ENCODE measurements around the gene HOXA7.

The HOXA7 gene

GRCh38 chr7:27167916-27168264 lies 11.4 kb upstream of the HOXA7 start:
- H3K4me3 ChIP-seq (ENCODE audit: low read depth, low read length) = no peak overlapping the region
- no peak for DNase-seq (ENCODE audit: low read depth)
- TF ChIP-seq, protein P1, sequence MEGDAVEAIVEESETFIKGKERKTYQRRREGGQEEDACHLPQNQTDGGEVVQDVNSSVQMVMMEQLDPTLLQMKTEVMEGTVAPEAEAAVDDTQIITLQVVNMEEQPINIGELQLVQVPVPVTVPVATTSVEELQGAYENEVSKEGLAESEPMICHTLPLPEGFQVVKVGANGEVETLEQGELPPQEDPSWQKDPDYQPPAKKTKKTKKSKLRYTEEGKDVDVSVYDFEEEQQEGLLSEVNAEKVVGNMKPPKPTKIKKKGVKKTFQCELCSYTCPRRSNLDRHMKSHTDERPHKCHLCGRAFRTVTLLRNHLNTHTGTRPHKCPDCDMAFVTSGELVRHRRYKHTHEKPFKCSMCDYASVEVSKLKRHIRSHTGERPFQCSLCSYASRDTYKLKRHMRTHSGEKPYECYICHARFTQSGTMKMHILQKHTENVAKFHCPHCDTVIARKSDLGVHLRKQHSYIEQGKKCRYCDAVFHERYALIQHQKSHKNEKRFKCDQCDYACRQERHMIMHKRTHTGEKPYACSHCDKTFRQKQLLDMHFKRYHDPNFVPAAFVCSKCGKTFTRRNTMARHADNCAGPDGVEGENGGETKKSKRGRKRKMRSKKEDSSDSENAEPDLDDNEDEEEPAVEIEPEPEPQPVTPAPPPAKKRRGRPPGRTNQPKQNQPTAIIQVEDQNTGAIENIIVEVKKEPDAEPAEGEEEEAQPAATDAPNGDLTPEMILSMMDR (IDR thresholded peaks at IDR 0.05; ENCODE audit: insufficient read depth, low read depth, low read length, missing control alignments) = no peak

DNA sequence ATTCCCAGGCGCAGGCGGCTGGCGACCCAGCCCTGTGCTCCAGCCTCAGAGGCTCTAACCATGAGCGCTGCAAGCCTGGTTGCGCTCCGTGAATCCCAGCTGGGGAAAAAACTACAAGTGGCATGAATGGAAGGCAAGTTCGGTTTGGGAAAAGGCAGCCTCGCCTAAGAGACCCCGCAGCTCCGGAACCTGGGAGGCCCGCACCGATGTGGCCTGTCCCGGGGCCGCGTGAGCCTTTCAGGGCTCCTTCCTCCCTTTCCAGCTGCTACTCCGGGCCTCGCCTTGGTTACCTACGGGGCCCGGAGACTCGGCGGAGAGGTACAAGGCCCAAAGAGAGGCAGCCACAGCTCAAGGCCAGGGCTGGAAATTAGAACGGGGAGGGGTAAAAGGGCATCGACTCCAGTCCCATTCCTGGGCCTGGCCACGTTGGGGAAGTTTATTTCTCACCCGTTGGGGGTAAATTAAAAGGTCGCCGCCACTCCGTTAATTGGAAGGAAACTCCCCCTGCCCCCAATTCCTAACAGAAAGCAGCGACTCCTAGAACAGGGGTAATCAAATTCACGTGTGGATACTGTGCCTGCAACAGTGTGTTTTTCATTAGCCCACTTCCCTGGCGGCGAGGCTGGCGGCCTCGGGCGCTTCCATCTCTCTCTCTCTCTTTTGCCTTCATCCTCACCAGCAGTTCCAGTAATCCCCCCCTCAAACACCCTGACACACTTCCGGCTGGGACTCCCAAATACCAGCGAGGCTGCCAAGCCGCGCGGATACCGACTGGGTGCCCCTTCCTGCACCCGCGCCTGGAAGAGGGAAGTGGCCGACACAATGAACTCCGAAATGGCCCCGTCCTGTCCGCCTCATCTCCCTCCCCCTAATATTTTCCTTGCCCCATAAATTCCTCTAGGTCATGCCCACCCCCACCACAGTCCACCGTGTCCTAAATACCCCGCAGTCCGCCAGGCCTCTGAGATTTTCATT lies 10.3 kb upstream of the HOXA7 start:
- H3K4me3 ChIP-seq (ENCODE audit: low read depth, low read length) = no peak overlapping the region
- TF ChIP-seq, protein P1 (IDR thresholded peaks at IDR 0.05; ENCODE audit: insufficient read depth, low read depth, low read length, missing control alignments) = no peak
- no peak for DNase-seq (ENCODE audit: low read depth)

GRCh38 chr7:27165996-27166530 lies 9.6 kb upstream of the HOXA7 start:
- no peak overlapping the region for H3K4me3 ChIP-seq (ENCODE audit: low read depth, low read length)
- no peak for DNase-seq (ENCODE audit: low read depth)
- TF ChIP-seq, protein P1 (IDR thresholded peaks at IDR 0.05; ENCODE audit: insufficient read depth, low read depth, low read length, missing control alignments) = no peak

GRCh38 chr7:27165089-27165995 lies 8.9 kb upstream of the HOXA7 start, which contains the start of gene HOXA9:
Gene HOXA9, minus strand, starts transcription at chr7:27165537. Its CDS starts 80 bp downstream, at chr7:27165457.
- H3K4me3 ChIP-seq (ENCODE audit: low read depth, low read length) = no peak within 1 kb of the TSS
- DNase-seq (ENCODE audit: low read depth) = no peak
- TF ChIP-seq, protein P1 (IDR thresholded peaks at IDR 0.05; ENCODE audit: insufficient read depth, low read depth, low read length, missing control alignments) = no peak

GRCh38 chr7:27164367-27165088 lies 8.1 kb upstream of the HOXA7 start:
- TF ChIP-seq, protein P1 (IDR thresholded peaks at IDR 0.05; ENCODE audit: insufficient read depth, low read depth, low read length, missing control alignments) = no peak
- DNase-seq (ENCODE audit: low read depth) = no peak
- H3K4me3 ChIP-seq (ENCODE audit: low read depth, low read length) = no peak overlapping the region

DNA sequence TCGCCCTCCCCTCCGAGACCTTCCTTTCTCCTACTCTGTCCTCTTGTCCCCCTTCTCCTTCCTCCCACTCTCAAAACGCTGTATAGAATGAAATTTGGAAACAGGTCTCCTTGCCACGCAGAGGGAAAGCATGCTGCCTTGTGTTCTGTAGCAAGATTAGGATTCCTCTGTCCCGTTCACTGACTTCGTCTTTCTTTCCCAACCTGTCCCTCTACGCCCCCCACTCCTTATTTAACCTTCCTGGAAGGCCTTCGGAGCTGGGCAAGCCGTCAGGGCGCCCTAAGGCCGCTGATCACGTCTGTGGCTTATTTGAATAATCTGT lies 7.5 kb upstream of the HOXA7 start:
- TF ChIP-seq, protein P1 (IDR thresholded peaks at IDR 0.05; ENCODE audit: insufficient read depth, low read depth, low read length, missing control alignments) = no peak
- H3K4me3 ChIP-seq (ENCODE audit: low read depth, low read length) = no peak overlapping the region
- DNase-seq (ENCODE audit: low read depth) = no peak

Data from GM12865 (cell line).